PFSK-1 (cell line): ENCODE results near the gene MCTP1.

Experiments used
- FOXP2 ChIP-seq: optimal IDR thresholded peaks from 2 replicates; pipeline ENCODE3; 2011; ENCODE audit warnings: borderline replicate concordance, control low read depth, inconsistent platforms; ENCODE audit not compliant: insufficient read depth; ENCODE audit errors: extremely low read length, extremely low read depth
- POLR2AphosphoS5 ChIP-seq: IDR thresholded peaks from 2 replicates; pipeline ENCODE4 v1.6.1; 2012; ENCODE audit warnings: low read depth, mild to moderate bottlenecking, control low read depth, low read length, moderate library complexity
- SIN3A ChIP-seq: IDR thresholded peaks from 2 replicates; pipeline ENCODE4 v1.6.1; 2012; ENCODE audit warnings: mild to moderate bottlenecking, low read length, moderate library complexity, borderline replicate concordance; ENCODE audit not compliant: insufficient read depth
- TAF1 ChIP-seq: IDR thresholded peaks from 2 replicates; pipeline ENCODE4 v1.6.1; 2012; ENCODE audit warnings: low read length, control low read depth, borderline replicate concordance; ENCODE audit not compliant: insufficient read depth
- TF ChIP-seq, protein P1 (sequence below), 2 experiments: IDR thresholded peaks; 2 replicates each; pipeline versions ENCODE4 v1.6.1 to v1.8.0; 2011 to 2012; ENCODE audit warnings: low read depth in 2 of 2, low read length in 2 of 2, control low read depth in 1 of 2, inconsistent platforms in 1 of 2, mild to moderate bottlenecking in 1 of 2, moderate library complexity in 1 of 2; ENCODE audit not compliant: insufficient read depth in 1 of 2

MCTP1 gene

DNA sequence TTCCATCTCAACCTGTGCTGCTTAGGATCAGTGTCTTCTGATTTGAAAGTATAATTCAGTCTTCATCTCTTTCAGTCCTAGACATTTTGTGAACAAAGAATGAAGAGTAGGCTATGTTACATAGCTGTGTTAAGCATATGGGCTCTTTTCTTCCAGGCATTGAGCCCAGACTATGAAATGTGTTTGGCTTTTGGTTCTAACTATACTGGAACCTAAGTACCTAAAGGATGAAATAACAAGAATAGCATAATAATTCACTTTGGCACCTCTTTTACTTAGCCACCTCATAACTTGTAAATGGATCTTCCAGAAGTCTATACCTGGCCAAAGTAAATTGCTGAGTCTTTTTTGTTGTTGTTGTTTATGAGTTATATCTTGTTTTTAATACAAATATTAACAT, 595.0 kb downstream of the MCTP1 start:
- TF ChIP-seq FOXP2 (no peak), POLR2AphosphoS5 (no peak), SIN3A (no peak), TAF1 (no peak)
- TF ChIP-seq, protein P1, sequence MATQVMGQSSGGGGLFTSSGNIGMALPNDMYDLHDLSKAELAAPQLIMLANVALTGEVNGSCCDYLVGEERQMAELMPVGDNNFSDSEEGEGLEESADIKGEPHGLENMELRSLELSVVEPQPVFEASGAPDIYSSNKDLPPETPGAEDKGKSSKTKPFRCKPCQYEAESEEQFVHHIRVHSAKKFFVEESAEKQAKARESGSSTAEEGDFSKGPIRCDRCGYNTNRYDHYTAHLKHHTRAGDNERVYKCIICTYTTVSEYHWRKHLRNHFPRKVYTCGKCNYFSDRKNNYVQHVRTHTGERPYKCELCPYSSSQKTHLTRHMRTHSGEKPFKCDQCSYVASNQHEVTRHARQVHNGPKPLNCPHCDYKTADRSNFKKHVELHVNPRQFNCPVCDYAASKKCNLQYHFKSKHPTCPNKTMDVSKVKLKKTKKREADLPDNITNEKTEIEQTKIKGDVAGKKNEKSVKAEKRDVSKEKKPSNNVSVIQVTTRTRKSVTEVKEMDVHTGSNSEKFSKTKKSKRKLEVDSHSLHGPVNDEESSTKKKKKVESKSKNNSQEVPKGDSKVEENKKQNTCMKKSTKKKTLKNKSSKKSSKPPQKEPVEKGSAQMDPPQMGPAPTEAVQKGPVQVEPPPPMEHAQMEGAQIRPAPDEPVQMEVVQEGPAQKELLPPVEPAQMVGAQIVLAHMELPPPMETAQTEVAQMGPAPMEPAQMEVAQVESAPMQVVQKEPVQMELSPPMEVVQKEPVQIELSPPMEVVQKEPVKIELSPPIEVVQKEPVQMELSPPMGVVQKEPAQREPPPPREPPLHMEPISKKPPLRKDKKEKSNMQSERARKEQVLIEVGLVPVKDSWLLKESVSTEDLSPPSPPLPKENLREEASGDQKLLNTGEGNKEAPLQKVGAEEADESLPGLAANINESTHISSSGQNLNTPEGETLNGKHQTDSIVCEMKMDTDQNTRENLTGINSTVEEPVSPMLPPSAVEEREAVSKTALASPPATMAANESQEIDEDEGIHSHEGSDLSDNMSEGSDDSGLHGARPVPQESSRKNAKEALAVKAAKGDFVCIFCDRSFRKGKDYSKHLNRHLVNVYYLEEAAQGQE (IDR thresholded peaks at IDR 0.05; ENCODE audit: insufficient read depth in 1 of 2, low read depth in 2 of 2, low read length in 2 of 2): no peak

DNA sequence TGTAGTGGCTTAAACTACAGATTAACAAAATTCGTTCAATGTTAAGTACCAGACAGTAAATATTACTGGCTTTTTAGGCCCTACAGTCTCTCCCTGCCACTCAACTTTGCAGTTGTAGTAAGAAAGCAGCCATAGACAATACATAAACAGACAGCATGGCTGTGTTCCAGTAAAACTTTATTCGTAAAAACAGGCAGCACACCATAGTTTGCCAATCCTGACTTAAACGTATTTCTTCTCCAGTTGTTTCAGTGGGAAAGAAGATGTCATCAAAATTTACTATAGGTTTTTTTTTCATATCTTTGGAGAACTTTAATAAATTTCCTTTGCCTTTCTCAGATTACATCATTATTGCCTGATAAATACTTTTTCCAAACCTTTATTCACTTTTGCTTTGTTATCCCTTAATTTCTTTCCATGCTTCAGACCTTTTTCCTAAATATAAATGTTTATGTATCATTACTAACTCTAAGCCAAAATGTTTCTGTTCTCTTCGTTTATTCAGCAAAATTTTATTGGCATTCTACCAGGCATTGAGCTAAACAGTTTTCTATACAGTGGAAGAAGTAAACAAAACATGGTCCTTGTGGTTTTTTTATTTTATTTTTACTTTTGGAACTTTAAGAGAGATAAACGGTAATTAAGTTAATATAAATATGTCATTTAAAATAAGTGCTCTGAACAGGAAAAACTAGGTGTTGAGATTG, 601.9 kb downstream of the MCTP1 start:
- TF ChIP-seq, protein P1 (IDR thresholded peaks at IDR 0.05; ENCODE audit: insufficient read depth in 1 of 2, low read depth in 2 of 2, low read length in 2 of 2): no peak

DNA sequence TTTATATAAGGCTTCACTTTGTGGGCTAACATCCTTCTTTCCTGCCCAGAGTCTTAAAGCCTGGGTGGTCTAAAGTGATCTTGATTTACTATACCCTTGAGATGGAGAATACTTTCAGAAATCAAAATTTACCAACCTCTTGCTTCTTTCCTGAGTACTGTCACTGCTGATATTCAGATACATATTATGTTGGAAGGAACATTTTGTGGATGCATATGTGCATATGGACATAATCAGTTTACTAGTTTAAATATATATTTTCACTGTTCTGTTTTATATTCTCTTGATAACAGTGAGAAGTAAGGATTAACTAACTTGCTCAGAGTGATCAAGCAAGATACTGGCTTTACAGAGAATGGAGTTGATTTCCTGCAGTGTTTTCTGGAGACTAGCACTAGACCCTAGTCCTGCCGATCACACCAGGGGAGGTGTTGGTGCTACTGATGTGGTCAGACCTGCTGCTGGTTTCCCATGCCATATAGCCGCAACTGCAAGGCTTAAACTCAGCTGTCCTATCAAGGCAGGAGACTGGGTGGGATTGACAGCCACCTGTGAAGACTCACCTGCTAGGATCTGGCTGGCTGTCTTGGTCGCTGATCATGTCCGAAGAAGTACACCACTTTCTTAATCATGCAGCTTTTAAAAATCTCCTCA, 608.8 kb downstream of the MCTP1 start:
- no peak for TF ChIP-seq FOXP2
- no peak for TF ChIP-seq SIN3A
- TF ChIP-seq TAF1: no peak
- TF ChIP-seq, protein P1 (IDR thresholded peaks at IDR 0.05; ENCODE audit: insufficient read depth in 1 of 2, low read depth in 2 of 2, low read length in 2 of 2): no peak
- no peak for TF ChIP-seq POLR2AphosphoS5

DNA sequence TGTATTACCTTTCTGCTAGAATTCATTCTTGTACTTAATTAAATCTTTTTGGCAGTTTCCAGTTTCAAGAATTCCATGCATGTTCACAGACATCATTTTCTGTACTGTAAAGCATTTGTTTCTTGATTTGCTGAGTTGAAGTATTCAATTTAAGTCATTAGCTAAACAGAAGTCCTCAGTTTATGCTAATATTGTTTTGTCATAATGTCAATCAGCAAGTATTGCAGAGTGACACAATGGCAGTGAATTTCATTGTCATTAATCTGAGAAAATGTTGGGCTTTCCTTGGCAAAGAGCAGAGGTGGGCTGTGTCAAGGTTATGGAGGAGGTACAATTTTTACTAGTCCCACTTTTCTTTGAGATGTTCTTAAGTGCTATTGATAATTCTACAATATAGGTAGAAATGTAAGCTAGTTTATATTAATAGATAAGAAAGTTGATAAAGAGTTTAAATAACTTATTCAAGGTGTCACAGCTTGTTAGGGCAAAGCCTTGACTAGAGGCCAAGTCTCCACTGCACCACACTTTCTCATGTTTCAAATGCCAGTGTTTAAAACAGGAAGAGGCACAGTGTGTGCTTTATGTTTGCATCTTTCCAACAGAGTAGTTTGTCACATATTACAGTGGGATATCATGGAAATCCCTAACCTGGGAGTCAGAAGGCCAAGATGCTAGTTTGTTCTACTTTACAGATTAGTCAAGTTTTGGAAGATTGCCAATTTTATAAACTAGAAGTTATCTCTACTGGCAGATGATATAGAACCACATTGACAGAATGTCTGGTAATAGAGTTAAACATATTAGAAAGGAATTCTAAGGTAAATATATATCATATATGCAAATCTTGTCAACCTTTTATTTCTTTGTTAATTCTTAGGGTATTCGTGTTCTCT, 610.2 kb downstream of the MCTP1 start:
- TF ChIP-seq, protein P1 (IDR thresholded peaks at IDR 0.05; ENCODE audit: insufficient read depth in 1 of 2, low read depth in 2 of 2, low read length in 2 of 2): no peak
- TF ChIP-seq FOXP2 (no peak), POLR2AphosphoS5 (no peak), TAF1 (no peak), SIN3A (no peak)
